AG09309 (cell line): ENCODE results near the gene UBE2D4.
"Not testable (repeated sequence)": the region's sequence is repeated elsewhere in the genome, so short reads cannot be mapped to it uniquely, and the experiment has no call there.

Experiments
- DNase-seq: peaks from one replicate; pipeline ENCODE4 v3.0.0-alpha.2; 2010; ENCODE audit warnings: low read depth
- H3K4me3 ChIP-seq: 2 replicates; pipeline ENCODE4 v1.5.1; 2011; ENCODE audit warnings: mild to moderate bottlenecking, low read depth, low read length, moderate library complexity; ENCODE audit not compliant: control insufficient read depth
- CTCF ChIP-seq: IDR thresholded peaks from 2 replicates; pipeline ENCODE4 v1.5.1; 2011; ENCODE audit warnings: mild to moderate bottlenecking, low read depth, low read length, inconsistent platforms; ENCODE audit not compliant: insufficient read depth, control insufficient read depth; ENCODE audit errors: missing control alignments

The UBE2D4 gene

GRCh38 chr7:43960933-43961332 lies 34.7 kb downstream of the UBE2D4 start:
- H3K4me3 ChIP-seq = no peak overlapping the region
- TF ChIP-seq CTCF = no peak
- no peak for DNase-seq

- H3K4me3 ChIP-seq, DNase-seq: not testable (repeated sequence)
Observed at GRCh38 chr7:43966392-43966791, 40.2 kb downstream of the UBE2D4 start.

- DNase-seq = not testable (repeated sequence)
Observed at GRCh38 chr7:43968172-43969040, 42.2 kb downstream of the UBE2D4 start.

GRCh38 chr7:43969586-43969985 lies 43.4 kb downstream of the UBE2D4 start:
- DNase-seq, H3K4me3 ChIP-seq: not testable (repeated sequence)

More at GRCh38 chr7:43968172-43969040, 42.2 kb downstream of the UBE2D4 start:
- not testable (repeated sequence) for H3K4me3 ChIP-seq

GRCh38 chr7:43970698-43971097 lies 44.5 kb downstream of the UBE2D4 start:
- DNase-seq, H3K4me3 ChIP-seq: not testable (repeated sequence)

- not testable (repeated sequence) for H3K4me3 ChIP-seq, DNase-seq
Observed at GRCh38 chr7:43974033-43974573, 47.9 kb downstream of the UBE2D4 start.

- not testable (repeated sequence) for DNase-seq, H3K4me3 ChIP-seq
Observed at GRCh38 chr7:43974725-43975482, 48.7 kb downstream of the UBE2D4 start.

GRCh38 chr7:43977525-43977924 lies 51.3 kb downstream of the UBE2D4 start:
- DNase-seq = no peak
- TF ChIP-seq CTCF = no peak
- H3K4me3 ChIP-seq = no peak overlapping the region

- not testable (repeated sequence) for H3K4me3 ChIP-seq, DNase-seq
Observed at GRCh38 chr7:43978102-43978501, 51.9 kb downstream of the UBE2D4 start.

- H3K4me3 ChIP-seq, DNase-seq: not testable (repeated sequence)
Observed at GRCh38 chr7:43982848-43983247, 56.6 kb downstream of the UBE2D4 start.

GRCh38 chr7:43983736-43984135 lies 57.5 kb downstream of the UBE2D4 start:
- H3K4me3 ChIP-seq, DNase-seq: not testable (repeated sequence)
